Left colon (tissue), 2 donors: ENCODE measurements around the gene ITFG2. TPM values are rescaled to one million over a fixed set of nuclear protein-coding genes. Genes with fewer than 3 reads are reported as not detected.

Source experiments
- ATAC-seq: fragments of 200-7000 bp; cut with Tn5 transposase; one replicate; pipeline ENCODE4 v1.9.1; 2020; ENCODE audit warnings: mild to moderate bottlenecking, moderate library complexity
- DNase-seq, 2 donors: peaks; one replicate each; pipeline ENCODE4 v3.0.0-alpha.2; 2020
- intact Hi-C, 2 donors: fragments of 100-400 bp; cut with DNase I in 1 of 2; cut with micrococcal nuclease in 1 of 2; formaldehyde crosslinking; loops; one replicate each; pipeline versions ENCODE4 v1.11.2 to v1.14.0; 2022; cut with DNase I, micrococcal nuclease
- total RNA-seq, 2 donors: library from RNA; stranded (reverse); fragmentation: NEBNext Ultra II Directional; extraction: Animal tissue kit (Norgen Biotek cat#: 25700); gene quantifications; one replicate each; pipeline ENCODE4 v1.2.1, GENCODE V29; 2021
- donor health status: DM: no; HTN: no; CAD: no.
- donor health status: DM: yes; HTN: yes; CAD: no.

ITFG2 gene
- total RNA-seq, 2 donors from 2014 or later = 31.3 to 31.8 TPM

DNA sequence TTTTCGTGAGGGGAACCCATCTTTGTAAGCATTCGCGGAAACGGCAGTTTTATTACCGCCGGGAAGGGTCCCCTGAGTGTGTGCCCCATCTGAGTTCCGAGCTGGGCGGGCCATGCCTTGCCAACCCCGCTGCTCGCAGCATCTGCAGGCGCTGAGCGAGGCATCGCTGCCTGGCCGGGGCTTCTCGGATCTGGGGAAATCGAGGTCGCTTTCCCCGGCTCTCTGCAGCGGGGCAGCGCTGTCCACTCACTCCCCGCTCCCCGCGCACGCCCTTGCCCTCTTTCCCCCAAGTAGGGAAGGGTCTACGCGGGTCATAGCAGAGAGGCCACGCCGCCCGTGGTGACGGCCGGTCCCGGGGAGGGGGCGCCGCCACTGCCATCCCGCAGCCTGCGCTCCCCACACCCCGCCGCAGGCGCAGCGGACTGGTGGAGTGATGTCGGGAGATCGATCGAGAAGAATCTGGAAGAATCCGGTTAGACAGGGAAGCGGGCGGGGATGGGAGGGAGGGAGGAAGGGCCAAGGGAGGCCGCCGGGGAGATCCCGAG, 18.2 kb upstream of the ITFG2 start:
- ATAC-seq (peak; percentile 62), DNase-seq (no peak)
- intact Hi-C loops = no loop called here

DNA sequence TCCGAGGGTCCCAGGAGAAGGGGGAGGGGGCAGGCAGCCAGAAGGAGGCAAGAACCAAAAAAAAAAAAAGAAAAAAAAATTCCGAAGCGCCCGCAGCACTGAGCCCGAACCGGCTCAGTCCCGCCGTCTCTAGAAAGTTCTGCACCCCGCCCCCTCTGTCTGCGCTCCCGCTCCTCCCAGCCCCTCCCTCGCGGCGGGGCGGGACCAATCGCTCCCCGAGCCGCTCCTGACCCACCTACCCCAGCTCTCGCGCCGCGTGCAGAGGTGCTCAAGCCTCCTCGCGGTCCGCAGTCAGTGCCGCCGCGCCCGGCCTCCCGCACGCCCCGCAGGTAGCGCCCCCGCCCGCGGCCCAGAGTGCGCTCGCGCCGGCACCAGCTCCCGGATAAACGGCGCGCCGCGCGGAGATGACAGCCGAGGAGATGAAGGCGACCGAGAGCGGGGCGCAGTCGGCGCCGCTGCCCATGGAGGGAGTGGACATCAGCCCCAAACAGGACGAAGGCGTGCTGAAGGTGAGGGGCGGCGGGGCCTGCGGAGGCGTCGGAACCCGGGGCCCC, 17.7 kb upstream of the ITFG2 start, which contains the start of gene FKBP4:
Gene FKBP4, plus strand, starts transcription at position 235 of the 554 bp plus-strand sequence. Its CDS starts 170 bp downstream, at position 405.
- intact Hi-C loops = no loop called here
- DNase-seq (peak; percentile 94 to 96), ATAC-seq (peak; percentile 90)

DNA sequence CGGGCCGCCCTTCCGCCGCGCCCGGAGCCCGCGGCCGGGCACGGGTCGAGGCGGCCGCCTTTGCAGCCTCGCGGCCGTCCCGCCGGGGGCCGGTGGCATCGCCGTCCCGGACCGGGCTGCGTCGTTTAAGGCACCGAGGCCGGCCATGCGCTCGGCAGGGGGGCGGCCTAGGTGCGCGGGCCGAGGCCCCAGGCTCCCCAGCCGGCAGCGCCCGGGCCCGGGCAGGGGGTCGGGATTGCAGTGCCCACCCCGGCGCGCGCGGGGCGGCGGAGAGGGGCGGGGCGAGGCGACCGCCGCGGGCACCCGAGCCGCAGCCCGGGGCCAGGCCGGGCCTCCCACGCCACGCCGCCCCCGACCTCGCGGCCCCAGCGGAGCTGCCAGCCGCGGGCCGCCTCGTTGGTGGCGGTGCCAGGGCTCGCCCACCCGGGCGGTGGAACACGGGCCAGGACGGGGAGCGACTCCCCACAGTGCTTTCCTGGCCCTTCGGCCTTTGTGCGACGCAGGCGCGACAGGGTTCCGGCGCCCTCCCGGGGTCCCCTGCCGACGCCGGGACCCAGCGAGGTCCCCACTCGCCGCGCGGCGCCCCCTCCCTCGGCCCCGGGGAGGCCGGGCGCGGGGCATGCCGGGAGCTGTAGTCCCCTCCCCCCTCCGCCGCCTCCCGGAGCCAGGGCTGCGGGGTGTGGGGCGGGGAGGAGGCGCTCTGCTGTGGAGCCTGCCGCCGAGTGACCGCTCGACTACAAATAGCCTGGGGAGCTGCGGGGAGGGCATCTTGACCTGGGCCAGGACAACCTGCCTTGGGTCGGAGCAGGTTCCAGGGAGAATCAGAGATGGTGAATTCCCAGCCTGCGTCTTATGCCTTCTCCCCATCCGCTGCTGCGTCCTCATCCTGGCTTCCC, 16.9 kb upstream of the ITFG2 start:
- DNase-seq = peak; percentile 80 to 89
- intact Hi-C loops = no loop called here

DNA sequence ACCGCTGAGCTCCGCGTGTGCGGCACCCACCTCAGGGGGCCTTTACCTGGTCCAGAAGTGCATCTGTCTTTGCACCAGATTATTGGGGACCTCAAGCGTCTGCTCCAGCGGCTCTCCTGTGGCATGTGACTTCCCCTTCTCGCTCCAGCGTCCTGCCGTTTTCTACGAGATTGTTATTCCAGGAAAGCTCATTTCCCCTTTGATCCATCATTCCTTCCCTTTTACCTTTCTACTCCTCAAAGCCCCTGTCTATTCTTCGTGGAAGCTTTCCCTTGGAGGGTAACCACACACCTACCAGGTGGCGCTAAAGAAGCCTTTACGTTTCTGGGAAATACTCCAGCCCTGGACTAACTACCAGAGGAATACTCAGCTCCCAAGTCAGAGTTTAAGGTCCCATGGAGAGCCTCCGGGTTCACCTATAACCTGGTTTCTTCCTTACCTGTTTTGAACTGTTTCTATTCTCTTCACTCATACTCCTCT, 16.2 kb upstream of the ITFG2 start:
- ATAC-seq = peak; percentile 45
- no peak for DNase-seq
- intact Hi-C loops = no loop called here

More for the DNA sequence above, 16.9 kb upstream of the ITFG2 start:
- peak; percentile 79 for ATAC-seq

DNA sequence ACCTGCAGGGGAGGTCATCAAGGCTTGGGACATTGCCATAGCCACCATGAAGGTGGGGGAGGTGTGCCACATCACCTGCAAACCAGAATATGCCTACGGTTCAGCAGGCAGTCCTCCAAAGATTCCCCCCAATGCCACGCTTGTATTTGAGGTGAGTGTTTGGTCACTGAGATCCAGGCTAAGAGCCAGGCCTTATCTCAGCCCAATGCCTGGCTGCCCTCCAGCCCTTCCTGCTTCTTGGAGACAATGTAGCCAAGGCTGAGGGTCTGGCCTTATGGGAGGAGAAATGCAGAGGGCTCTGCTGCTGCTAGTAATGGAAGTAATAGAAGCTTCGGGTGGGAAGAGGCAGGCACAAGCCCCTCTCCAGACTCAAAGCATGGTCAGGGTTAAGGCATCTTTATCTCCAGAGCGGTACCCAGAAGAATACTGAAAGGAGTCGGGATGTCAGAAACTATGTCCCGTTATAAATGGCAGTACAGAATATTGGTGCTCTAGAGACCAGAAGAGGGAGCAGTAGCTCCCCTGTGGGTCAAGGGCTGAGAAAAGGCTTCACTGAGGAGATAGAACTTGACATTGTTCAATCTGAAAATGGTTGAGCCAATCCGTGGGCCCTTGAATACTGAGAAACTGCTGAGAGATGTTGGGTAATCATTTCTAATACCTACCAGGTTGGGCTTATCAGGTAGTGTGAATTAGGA, 14.6 kb upstream of the ITFG2 start:
- ATAC-seq (no peak), DNase-seq (no peak)
- intact Hi-C loops = no loop called here

DNA sequence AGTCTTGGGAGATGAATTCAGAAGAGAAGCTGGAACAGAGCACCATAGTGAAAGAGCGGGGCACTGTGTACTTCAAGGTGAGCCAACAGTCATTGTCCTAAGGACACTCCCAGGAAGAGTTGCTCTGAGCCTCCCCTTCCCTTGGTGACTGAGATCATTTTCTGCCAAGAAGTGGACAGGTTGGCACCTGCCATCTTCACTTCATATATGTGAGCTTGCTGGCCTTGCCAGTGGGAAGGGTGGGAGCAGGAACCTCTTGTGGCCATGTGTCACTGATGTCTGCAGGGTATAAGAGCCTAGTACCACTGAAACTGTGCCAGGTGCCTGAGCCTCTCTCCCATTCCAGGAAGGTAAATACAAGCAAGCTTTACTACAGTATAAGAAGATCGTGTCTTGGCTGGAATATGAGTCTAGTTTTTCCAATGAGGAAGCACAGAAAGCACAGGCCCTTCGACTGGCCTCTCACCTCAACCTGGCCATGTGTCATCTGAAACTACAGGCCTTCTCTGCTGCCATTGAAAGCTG, 12.4 kb upstream of the ITFG2 start:
- ATAC-seq (no peak), DNase-seq (no peak)
- intact Hi-C loops = no loop called here

DNA sequence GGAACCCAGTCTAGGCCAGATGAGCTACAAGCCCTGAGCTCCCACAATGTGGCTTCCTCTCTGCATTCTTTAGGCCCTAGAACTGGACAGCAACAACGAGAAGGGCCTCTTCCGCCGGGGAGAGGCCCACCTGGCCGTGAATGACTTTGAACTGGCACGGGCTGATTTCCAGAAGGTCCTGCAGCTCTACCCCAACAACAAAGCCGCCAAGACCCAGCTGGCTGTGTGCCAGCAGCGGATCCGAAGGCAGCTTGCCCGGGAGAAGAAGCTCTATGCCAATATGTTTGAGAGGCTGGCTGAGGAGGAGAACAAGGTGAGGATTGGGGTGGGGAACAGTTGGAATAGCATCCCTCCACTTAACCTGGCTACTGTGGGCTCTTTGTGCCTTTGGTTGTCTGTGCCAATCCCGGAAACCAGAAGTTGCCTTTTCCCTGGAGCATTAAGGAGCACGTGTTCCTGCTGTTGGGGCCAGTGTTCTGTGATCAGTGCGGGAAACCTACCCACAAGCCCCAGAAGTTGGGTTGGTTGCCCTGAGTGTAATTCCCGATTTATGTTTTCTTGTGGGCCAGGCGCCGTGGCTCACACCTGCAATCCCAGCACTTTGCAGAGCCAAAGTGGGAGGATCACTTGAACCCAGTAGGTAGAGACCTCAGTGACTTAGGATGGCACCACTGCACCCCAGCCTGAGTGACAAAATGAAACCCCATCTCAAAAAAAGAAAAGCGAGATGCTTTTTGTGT, 11.3 kb upstream of the ITFG2 start:
- ATAC-seq (no peak), DNase-seq (no peak)
- intact Hi-C loops = no loop called here

DNA sequence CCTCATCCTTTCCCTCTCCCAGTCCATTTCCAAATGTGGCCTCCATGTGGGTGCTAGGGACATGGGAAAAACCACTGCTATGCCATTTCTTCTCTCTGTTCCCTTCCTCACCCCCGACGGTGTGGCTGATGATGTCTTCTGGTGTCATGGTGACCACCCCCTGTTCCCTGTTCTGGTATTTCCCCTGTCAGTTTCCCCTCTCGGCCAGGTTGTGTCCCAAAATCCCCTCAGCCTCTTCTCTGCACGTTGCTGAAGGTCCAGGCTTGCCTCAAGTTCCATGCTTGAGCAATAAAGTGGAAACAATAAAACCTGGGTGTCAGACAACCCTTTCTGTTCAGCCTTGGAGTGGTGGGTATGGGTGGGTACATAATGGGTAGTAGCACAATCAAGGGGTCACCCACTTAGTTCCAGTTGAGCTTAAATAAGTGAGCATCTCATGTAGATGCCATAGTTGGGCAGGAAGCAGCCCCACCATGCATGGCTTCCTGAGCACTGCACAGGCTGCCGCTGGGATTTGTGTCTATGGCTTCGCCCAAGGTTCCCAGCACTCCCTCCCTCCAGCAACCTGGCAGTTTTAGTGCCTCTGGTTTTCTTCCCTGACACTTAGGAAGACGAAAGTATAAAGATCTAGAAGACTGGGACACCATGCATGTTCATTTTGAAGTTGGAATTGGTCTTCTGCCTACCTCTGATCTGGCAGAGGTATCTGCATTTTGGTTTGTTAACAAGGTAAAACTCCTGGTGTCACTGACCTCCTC, 8.7 kb upstream of the ITFG2 start:
- intact Hi-C loops = no loop called here
- ATAC-seq = no peak
- DNase-seq = no peak

DNA sequence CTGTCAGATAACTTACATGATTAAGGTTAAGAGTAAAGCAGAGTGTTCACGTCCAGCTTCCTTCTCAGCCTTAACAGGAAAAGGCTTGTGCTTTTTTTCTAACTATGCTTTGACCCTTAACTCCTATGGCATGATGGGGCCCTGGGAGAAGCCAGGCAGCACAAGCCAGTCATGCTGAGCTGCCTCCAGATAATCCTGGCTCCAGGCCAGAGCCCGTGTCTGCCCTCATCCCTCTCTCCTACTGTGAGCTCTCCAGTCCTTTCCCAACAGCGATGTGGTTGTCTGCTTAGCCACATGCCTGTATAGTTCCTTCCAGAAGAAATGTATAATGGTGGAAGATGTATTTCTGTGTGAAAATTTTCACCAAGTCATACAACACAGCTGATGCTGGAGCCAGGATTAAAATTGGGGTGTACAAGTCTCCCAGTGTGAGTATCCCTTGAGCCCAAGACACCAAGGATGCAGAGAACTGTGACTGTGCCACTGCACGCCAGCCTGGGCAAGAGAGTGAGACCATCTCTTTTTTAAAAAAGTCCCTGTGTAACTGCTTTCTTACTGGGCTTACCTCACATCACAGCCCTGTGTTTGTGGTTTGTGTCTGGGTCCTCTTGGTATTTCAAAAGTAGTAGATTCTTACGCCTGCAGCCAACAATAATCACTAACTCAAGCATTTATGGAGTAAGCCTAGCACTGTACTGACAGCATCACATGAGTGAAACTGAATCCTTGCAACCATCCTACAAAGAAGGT, 7.9 kb upstream of the ITFG2 start:
- DNase-seq (peak in 1 of 2 donors; percentile 15), ATAC-seq (peak; percentile 18)

DNA sequence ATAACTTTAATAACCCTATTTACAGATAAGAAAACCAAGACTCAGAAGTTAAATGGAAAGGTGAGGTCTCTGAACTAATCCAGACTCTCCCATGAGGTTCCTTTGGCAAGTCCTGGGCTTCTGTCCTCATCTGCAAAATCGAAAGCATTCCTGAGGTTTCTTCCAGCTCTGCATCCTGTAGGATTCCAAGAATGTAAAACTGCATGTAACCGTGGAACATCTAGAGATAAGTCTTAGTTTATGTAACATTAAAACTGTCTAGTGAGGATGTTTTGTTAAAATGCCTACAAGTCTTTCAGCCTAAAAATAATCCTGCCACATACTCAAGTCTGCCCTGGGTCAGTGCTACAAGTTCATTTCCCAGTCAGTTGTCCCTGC, 7.3 kb upstream of the ITFG2 start:
- DNase-seq = no peak
- intact Hi-C loops = no loop called here
- no peak for ATAC-seq

More for the DNA sequence above, 7.9 kb upstream of the ITFG2 start:
- intact Hi-C loops = no loop called here

DNA sequence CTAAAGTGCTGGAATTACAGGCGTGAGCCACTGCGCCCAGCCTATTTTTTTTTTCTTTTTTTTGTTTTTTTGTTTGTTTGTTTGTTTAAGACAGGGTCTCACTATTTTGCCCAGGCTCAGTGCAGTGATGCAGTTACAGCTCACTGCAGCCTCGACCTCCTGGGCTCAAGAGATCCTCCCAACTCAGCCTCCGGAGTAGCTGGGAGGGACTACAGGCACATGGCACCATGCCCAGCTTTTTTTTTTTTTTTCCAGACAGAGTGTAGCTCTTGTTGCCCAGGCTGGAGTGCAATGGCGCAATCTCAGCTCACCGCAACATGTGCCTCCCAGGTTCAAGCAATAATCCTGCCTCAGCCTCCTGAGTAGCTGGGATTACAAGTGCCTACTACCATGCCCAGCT, 5.8 kb upstream of the ITFG2 start:
- no peak for DNase-seq
- intact Hi-C loops = no loop called here
- no peak for ATAC-seq

DNA sequence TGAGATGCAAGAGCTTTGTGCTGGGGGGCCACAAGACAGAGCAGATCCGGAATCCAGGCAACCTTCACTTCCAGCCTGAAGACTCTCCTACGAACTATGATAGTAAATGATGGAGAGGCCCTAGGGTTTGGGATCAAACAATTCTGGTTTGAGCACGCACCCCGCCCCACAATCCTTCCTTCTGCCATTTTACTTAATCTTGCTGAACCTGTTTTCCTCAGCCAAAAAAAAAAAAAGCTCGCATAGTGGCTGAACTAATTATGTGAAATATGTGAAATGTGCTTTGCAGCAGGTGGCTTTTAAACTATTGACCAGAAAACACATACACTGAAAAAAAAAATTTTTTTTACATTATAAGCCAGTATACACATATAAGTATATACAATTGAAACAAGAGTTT, 667 bp upstream of the ITFG2 start:
- intact Hi-C loops = no loop called here
- ATAC-seq (no peak), DNase-seq (peak in 1 of 2 donors; percentile 34)

DNA sequence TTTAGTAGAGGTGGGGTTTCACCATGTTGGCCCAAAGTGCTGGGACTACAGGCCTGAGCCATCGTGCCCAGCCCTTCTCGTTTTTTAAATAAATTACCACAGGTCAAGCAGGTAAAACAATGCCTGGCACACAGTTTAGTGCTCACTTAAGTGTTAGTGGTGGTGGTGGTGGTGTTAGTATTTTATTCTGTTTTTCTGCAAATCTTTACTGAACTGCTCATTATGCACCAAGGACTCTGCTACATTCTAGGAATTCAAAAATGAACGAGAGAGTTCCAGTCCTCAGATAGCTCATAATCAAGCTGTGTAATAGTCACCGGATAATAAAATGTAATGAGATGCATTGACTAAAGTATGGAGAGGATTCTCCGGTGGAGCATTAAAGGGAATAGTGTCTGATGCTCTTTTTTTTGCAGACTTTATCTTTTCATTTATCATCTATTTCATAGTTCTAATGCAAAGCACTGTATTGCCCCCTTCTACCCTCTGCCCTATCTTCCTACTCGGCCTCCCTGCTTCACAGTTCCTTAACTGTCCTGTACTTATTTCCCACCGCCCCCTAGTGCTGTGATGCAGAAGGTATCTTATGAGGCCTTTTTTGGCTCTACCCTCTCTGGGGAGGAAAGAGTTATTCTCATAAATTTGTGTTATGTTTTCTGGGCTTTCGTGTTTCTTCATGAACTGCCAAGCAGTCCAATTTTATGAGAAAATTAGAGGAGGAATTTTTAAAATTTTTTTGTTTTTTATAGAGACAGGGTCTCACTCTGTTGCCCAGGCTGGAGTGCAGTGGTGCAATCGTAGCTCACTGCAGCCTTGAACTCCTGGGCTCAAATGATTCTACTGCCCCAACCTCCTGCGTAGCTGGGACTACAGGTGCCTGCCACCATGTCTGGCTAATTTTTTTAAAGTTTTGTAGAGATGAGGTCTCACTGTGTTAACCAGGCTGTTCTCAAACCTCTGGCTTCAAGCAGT, 1.0 kb downstream of the ITFG2 start:
- intact Hi-C loops = no loop called here
- ATAC-seq = peak; percentile 52
- DNase-seq = peak; percentile 58 to 60

DNA sequence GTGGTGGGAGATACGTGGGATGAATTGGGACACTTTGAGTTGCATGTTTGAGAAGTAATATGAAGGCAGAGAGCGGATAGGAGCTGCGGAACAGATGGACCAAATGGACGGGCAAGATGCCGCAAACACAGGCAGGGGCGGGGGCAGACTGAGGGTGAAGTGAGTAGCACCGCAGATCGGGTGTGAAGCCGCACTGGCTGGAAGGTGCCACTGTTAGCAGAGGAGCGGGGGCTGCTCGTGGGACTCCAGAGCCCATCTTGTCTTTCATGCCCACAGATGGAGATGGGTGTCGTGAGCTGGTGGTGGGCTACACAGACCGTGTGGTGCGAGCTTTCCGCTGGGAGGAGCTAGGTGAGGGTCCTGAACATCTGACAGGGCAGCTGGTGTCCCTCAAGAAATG, 7.3 kb downstream of the ITFG2 start:
- intact Hi-C loops = no loop called here
- no peak for ATAC-seq
- DNase-seq = no peak

DNA sequence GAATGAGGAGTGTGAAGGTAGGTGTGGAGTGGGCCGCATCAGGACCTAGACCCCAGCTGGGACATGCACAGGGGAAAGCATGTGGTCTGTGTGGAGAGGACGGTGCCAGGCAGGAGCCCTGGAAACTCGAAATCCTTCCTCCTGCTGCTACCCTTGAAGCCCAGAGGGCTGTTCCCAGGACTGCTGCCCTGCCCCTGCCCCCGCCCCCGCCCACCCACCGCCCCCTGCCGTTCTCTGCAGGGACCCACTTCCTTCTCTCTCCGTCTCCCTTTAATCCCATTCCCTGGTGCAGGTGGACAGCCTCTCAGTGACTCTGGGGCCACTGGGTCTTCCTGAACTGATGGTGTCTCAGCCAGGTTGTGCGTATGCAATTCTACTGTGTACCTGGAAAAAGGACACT, 8.0 kb downstream of the ITFG2 start:
- DNase-seq = no peak
- ATAC-seq = no peak
- intact Hi-C loops = no loop called here

DNA sequence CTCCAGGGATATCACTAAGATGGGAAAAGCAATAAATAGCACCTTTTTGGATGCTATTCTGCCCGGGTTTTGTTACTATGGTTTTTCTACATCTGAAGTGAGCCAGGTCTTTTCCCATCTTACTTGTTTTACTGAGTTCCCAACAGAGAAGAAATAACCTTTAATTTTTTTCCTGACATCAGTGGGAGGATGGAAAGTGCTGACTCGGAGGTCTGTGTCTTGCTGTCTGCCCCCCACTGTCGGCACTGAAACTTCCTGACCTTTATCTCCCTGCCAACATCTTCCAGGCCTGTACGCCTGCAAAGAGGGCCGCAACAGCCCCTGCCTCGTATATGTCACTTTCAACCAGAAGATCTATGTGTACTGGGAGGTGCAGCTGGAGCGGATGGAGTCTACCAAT, 11.0 kb downstream of the ITFG2 start:
- ATAC-seq (no peak), DNase-seq (no peak)
- intact Hi-C loops = no loop called here
